ENCODE results near the gene KNDC1.

Gene KNDC1

DNA sequence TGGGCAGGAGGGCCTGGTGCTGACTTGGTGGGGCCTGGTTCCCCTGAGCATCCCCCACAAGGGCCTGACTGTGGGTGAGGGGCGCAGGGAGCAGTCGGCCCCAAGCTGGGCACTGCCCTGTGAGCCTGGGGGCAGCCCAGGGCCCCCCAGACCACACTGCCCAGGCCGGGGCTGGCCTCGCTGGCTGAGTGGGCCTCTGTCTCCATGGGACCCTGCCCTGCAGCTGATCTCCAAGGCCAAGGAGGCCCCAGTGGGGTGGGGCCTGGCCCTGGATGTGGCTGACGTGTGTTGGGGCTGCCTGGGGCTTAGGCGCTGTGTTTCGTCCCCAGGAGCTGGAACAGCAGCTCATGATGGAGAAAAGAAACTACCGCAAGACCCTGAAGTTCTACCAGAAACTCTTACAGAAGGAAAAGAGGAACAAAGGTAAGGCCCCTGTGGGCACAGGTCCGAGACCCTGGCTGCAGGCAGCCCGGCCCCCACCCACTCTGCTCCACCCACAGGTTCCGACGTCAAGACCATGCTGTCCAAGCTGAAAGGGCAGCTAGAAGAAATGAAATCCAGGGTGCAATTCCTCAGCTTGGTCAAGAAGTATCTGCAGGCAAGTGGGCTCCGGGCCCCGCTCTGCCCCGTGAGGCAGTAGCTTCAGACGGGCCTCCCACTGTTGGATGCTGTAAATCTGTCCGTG is 46.5 kb downstream of the KNDC1 start:
- Histone ChIP-seq H3K9ac (no peak overlapping the region), H3K9me3 (replicated peaks in 1 of 11) (no peaks in the 10 kb centered on the region), H4K20me1 (peaks cover 0 to 32% (median 0%) of the 10 kb centered on the region in 11 experiments; a peak in 5 of 22 replicates), H3K4me2 (peak overlapping the region in 8 of 11 experiments; percentile 51 to 81 (median 72); a peak in 14 of 22 replicates), H3K27ac (no peak overlapping the region), H3K36me3 (no peaks in the 10 kb centered on the region), H3K27me3 (0 out of 22 replicates have a peak, but pooled peaks cover 0 to 4% (median 0%) of the 10 kb centered on the region in 11 experiments), H3K4me1 (peaks cover 0 to 40% (median 19%) of the 10 kb centered on the region in 10 experiments; a peak in 16 of 20 replicates), H3K4me3 (no peak overlapping the region)
- no peak for TF ChIP-seq Cebpa-rat (IDR thresholded peaks at IDR 0.05)

DNA sequence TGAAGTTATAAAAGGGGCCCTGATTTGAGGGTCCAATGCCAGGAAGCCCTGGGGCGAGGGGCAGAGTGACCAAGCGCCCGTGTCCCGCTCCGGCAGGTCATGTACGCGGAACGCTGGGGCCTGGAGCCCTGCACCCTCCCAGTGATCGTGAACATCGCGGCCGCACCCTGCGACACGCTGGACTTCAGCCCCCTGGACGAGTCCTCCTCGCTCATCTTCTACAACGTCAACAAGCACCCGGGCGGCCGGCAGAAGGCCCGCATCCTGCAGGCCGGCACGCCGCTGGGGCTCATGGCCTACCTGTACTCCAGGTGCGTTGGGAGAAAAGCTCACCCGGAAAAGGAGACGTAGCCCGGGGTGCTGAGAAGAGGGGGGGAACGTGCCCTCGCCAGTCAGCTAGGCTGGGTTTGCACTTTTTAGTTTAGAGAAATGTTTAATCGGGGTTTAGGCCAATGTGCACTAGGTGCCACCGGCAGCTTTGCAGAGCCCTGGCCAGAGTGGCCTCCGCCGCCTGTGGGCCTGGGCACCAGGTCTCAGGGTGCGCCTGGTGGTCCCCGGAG is 47.1 kb downstream of the KNDC1 start:
- Histone ChIP-seq H3K4me3 (no peak overlapping the region), H3K4me1 (peaks cover 0 to 40% (median 19%) of the 10 kb centered on the region in 10 experiments; a peak in 16 of 20 replicates), H3K27me3 (peaks cover 0 to 4% (median 0%) of the 10 kb centered on the region in 11 experiments; a peak in 1 of 22 replicates), H3K9me3 (replicated peaks in 1 of 11) (no peaks in the 10 kb centered on the region), H3K27ac (no peak overlapping the region), H3K36me3 (no peaks in the 10 kb centered on the region), H3K9ac (no peak overlapping the region), H4K20me1 (peaks cover 0 to 32% (median 0%) of the 10 kb centered on the region in 11 experiments; a peak in 5 of 22 replicates), H3K4me2 (peak overlapping the region in 9 of 11 experiments; percentile 18 to 81 (median 71); a peak in 16 of 22 replicates)
- TF ChIP-seq Cebpa-rat (IDR thresholded peaks at IDR 0.05) = no peak

DNA sequence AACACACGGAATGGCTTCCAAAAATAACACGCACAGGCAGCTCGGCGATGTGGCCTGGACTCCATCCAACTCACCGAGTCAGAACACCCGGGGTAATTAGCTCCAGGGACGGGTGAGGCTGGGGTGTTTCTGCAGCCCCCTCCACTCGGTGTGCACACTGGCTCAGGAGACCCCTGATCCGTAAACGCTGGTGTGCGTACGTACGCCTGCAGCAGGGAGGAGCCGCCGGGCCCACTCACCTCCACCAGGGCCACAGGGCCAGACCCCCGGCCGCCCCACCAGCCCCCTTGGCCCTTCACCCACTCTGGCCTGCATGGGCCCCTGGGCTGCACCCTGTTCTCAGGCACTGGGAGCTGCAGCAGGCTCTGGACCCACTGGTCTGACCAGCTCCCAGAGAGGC is 47.6 kb downstream of the KNDC1 start:
- Histone ChIP-seq H3K4me1 (peaks cover 0 to 41% (median 20%) of the 10 kb centered on the region in 10 experiments; a peak in 16 of 20 replicates), H4K20me1 (peaks cover 0 to 32% (median 0%) of the 10 kb centered on the region in 11 experiments; a peak in 6 of 22 replicates), H3K27me3 (peaks cover 0 to 7% (median 0%) of the 10 kb centered on the region in 11 experiments; a peak in 1 of 22 replicates), H3K27ac (no peak overlapping the region), H3K4me3 (no peak overlapping the region), H3K4me2 (peak overlapping the region in 9 of 11 experiments; percentile 18 to 81 (median 71); a peak in 16 of 22 replicates), H3K9me3 (replicated peaks in 1 of 11) (no peaks in the 10 kb centered on the region), H3K9ac (no peak overlapping the region), H3K36me3 (no peaks in the 10 kb centered on the region)
- TF ChIP-seq Cebpa-rat (IDR thresholded peaks at IDR 0.05) = no peak

DNA sequence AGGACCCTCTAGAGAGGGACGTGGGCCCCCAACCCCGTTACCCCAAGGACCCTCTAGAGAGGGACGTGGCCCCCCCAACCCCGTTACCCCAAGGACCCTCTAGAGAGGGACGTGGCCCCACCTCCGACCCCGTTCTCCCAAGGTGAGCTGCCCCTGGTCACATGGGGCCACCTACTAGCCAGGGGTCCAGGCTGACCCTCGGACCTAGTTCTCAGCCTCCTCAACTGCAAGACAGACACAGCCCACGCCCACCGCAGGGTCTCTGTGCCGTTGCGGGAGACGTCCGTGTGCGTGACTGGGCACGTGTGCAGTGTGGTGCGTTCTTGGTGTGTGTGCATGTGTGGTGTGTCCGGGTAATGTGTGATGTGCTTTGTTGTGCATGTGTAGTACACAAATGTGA is 48.4 kb downstream of the KNDC1 start:
- TF ChIP-seq Cebpa-rat (IDR thresholded peaks at IDR 0.05) = no peak
- H4K20me1 ChIP-seq = peaks cover 0 to 38% (median 0%) of the 10 kb centered on the region in 11 experiments; a peak in 7 of 22 replicates
- no peak overlapping the region for H3K27ac ChIP-seq
- H3K27me3 ChIP-seq = peaks cover 0 to 15% (median 0%) of the 10 kb centered on the region in 11 experiments; a peak in 7 of 22 replicates
- no peak overlapping the region for H3K4me2 ChIP-seq
- no peaks in the 10 kb centered on the region for H3K36me3 ChIP-seq
- no peaks in the 10 kb centered on the region for H3K9me3 ChIP-seq (replicated peaks in 1 of 11)
- H3K4me3 ChIP-seq = no peak overlapping the region
- peaks cover 0 to 48% (median 22%) of the 10 kb centered on the region in 10 experiments; a peak in 16 of 20 replicates for H3K4me1 ChIP-seq
- no peak overlapping the region for H3K9ac ChIP-seq

DNA sequence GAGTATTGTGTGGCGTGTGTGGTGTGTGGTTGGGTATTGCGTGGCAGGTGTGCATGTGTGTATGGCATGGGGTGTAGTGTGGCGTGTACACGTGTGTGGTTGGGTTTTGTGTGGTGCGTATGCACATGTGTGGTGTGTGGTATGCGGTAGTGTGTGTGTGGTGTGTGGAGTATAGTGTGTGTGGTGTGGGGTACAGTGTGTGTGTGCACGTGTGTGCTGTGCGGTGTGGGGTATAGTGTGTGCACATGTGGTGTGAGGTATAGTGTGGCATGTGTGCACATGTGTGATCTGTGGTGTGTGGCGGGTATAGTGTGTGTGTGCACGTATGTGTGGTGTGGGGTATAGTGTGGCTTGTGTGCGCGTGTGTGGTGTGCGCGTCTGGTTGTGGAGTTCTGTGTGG is 49.1 kb downstream of the KNDC1 start:
- peaks cover 0 to 48% (median 22%) of the 10 kb centered on the region in 10 experiments; a peak in 16 of 20 replicates for H3K4me1 ChIP-seq
- H3K27ac ChIP-seq = no peak overlapping the region
- no peak overlapping the region for H3K4me3 ChIP-seq
- H3K4me2 ChIP-seq = no peak overlapping the region
- no peak overlapping the region for H3K9ac ChIP-seq
- H3K27me3 ChIP-seq = peaks cover 0 to 19% (median 0%) of the 10 kb centered on the region in 11 experiments; a peak in 7 of 22 replicates
- H3K36me3 ChIP-seq = no peaks in the 10 kb centered on the region
- no peak for TF ChIP-seq Cebpa-rat (IDR thresholded peaks at IDR 0.05)
- no peaks in the 10 kb centered on the region for H3K9me3 ChIP-seq (replicated peaks in 1 of 11)
- peaks cover 0 to 38% (median 0%) of the 10 kb centered on the region in 11 experiments; a peak in 7 of 22 replicates for H4K20me1 ChIP-seq

DNA sequence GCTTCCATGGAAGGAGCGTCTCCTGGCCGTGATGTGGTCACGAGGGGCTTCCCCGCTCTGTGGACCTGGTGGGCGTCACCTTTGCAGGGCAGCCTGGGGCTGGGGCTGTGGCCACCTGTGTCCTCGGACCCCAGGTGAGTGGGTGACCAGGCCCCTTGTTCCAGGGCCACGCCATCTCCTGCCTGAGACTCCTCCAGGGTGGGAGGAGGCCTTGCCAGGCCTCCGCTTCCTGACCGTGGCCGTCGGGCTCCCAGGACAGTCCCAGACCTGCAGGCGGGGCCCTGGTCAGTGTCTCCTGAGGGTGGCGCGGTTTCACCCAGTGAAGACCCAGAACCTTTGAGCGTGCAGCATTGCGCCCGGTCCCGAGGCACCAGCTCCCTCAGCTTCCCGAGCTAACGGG is 49.6 kb downstream of the KNDC1 start:
- H3K9ac ChIP-seq = no peak overlapping the region
- no peak overlapping the region; a peak in 1 of 22 replicates for H3K4me2 ChIP-seq
- no peaks in the 10 kb centered on the region for H3K36me3 ChIP-seq
- TF ChIP-seq Cebpa-rat (IDR thresholded peaks at IDR 0.05) = no peak
- H4K20me1 ChIP-seq = peaks cover 0 to 39% (median 0%) of the 10 kb centered on the region in 11 experiments; a peak in 7 of 22 replicates
- H3K4me1 ChIP-seq = peaks cover 0 to 43% (median 22%) of the 10 kb centered on the region in 10 experiments; a peak in 16 of 20 replicates
- H3K9me3 ChIP-seq (replicated peaks in 1 of 11) = no peaks in the 10 kb centered on the region
- no peak overlapping the region for H3K27ac ChIP-seq
- peaks cover 0 to 22% (median 0%) of the 10 kb centered on the region in 11 experiments; a peak in 7 of 22 replicates for H3K27me3 ChIP-seq
- no peak overlapping the region for H3K4me3 ChIP-seq

DNA sequence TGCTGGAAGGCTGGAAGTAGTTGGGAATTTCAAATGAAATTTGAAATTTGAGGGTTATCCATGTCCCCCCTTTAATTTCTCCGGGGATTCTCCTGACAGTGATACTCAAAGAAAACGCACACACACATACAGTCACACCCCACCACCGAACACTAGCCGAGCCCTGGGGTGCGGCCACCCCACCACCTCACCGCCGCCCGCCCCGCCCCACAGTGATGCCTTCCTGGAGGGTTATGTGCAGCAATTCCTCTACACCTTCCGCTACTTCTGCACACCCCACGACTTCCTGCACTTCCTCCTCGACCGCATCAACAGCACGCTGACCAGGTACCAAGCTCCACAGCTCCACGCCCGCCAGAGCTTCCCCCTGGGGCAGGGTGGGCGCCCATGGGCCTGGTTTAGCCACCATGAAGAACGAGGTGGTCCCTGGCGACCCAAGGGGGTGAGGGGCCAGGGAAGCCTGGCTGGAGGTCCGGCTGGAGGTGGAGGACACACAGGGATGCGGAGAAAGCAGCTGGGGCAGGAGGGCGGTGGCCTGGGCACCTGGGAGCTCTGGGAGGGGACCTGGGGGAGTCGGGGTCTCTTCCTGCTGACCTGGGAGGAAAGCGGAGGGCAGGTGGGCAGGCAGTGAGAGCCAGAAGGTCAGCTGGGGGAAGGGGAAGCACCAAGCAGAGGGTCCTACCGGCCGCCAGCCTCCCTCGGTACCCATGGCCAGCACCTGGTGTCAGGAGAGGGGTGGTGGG is 50.5 kb downstream of the KNDC1 start:
- Histone ChIP-seq H4K20me1 (peaks cover 0 to 48% (median 0%) of the 10 kb centered on the region in 11 experiments; a peak in 7 of 22 replicates), H3K27me3 (peaks cover 0 to 22% (median 0%) of the 10 kb centered on the region in 11 experiments; a peak in 7 of 22 replicates), H3K27ac (no peak overlapping the region), H3K9me3 (replicated peaks in 1 of 11) (no peaks in the 10 kb centered on the region), H3K9ac (no peak overlapping the region), H3K36me3 (no peaks in the 10 kb centered on the region), H3K4me2 (peak overlapping the region in 6 of 11 experiments; percentile 16 to 45 (median 28); a peak in 6 of 22 replicates), H3K4me3 (no peak overlapping the region), H3K4me1 (peaks cover 0 to 38% (median 22%) of the 10 kb centered on the region in 10 experiments; a peak in 16 of 20 replicates)
- TF ChIP-seq Cebpa-rat (IDR thresholded peaks at IDR 0.05) = no peak

DNA sequence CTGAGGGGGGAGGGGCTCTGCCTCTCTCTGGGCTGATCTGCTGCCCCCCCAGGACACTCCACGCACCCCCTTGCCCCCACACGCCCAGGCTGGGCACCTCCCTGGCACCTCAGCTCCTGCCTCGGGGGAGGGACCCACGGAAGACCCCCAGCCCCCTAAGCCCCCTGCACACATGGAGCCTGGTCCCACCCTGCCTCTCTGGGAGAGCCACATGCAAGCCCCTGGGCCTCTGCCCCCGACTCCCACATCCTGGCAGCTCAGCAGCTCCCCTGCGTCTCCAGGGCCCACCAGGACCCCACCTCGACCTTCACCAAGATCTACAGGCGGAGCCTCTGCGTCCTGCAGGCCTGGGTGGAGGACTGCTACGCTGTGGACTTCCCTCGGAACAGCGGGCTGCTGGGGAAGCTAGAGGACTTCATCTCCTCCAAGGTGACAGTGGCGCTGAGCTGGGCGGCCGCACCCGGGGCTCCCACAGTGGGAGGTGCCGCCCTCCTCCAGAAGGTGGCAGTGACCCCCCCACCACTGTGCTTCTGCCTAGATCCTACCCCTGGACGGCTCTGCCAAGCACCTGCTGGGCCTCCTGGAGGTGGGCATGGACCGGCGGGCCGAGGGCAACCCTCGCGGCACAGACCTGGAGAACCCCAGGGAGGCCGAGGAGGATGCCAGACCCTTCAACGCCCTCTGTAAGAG is 51.3 kb downstream of the KNDC1 start:
- no peak overlapping the region for H3K9ac ChIP-seq
- H3K27ac ChIP-seq = no peak overlapping the region
- peaks cover 0 to 22% (median 0%) of the 10 kb centered on the region in 11 experiments; a peak in 7 of 22 replicates for H3K27me3 ChIP-seq
- H3K9me3 ChIP-seq (replicated peaks in 1 of 11) = no peaks in the 10 kb centered on the region
- peaks cover 0 to 51% (median 0%) of the 10 kb centered on the region in 11 experiments; a peak in 7 of 22 replicates for H4K20me1 ChIP-seq
- H3K36me3 ChIP-seq = no peaks in the 10 kb centered on the region
- H3K4me1 ChIP-seq = peaks cover 0 to 36% (median 20%) of the 10 kb centered on the region in 10 experiments; a peak in 16 of 20 replicates
- 0 out of 22 replicates have a peak overlapping the region, but pooled peaks of 1 of the 11 experiments have one; percentile 16 for H3K4me2 ChIP-seq
- TF ChIP-seq Cebpa-rat (IDR thresholded peaks at IDR 0.05) = no peak
- H3K4me3 ChIP-seq = no peak overlapping the region
